Sigmoid colon (tissue), 7 donors: ENCODE data around the gene ATP6AP1. TPM values are rescaled to one million over a fixed set of nuclear protein-coding genes. Genes with fewer than 3 reads are reported as not detected.

Experiments used
- DNase-seq: peaks from one replicate; pipeline ENCODE4 v3.0.0-alpha.2; 2019
- H3K27ac ChIP-seq, 4 donors: fragments of 200-600 bp; sonication (generic); one replicate each; pipeline ENCODE4 v1.5.1; 2016 to 2019; ENCODE audit warnings: mild to moderate bottlenecking in 1 of 4
- H3K27me3 ChIP-seq, 3 donors: fragments of 200-600 bp; sonication (generic); one replicate each; pipeline ENCODE4 v1.5.1; 2019; ENCODE audit warnings: mild to moderate bottlenecking in 1 of 3
- H3K36me3 ChIP-seq, 4 donors: fragments of 200-600 bp; sonication (generic); one replicate each; pipeline ENCODE4 v1.5.1; 2016 to 2019
- H3K4me1 ChIP-seq, 4 donors: fragments of 200-600 bp; sonication (generic); one replicate each; pipeline ENCODE4 v1.5.1; 2017 to 2019
- H3K4me3 ChIP-seq, 4 donors: fragments of 200-600 bp; sonication (generic); one replicate each; pipeline ENCODE4 v1.5.1; 2017 to 2019; ENCODE audit warnings: mild to moderate bottlenecking in 2 of 4, moderate library complexity in 1 of 4
- H3K9me3 ChIP-seq, 4 donors: fragments of 200-600 bp in 3 of 4; sonication (generic) in 3 of 4; one replicate each; pipeline versions ENCODE4 v1.5.1 to v1.6.1; 2013 to 2019
- CTCF ChIP-seq, 4 experiments: fragments of 450-650 bp in 3 of 4; fragments of 200-600 bp in 1 of 4; IDR thresholded peaks; one replicate each; pipeline ENCODE4 v1.5.1; 2016 to 2019; ENCODE audit warnings: antibody characterized with exemption in 4 of 4, mild to moderate bottlenecking in 3 of 4, moderate library complexity in 2 of 4
- EP300 ChIP-seq, 4 donors: sonication (generic); formaldehyde crosslinking; IDR thresholded peaks; one replicate each; pipeline ENCODE4 v1.6.1; 2017; ENCODE audit warnings: antibody characterized with exemption in 4 of 4
- POLR2A ChIP-seq, 2 donors: fragments of 450-650 bp; IDR thresholded peaks; one replicate each; pipeline ENCODE4 v1.6.1; 2016; ENCODE audit warnings: antibody characterized with exemption in 2 of 2, mild to moderate bottlenecking in 2 of 2, moderate library complexity in 2 of 2
- POLR2AphosphoS5 ChIP-seq, 4 donors: sonication (generic); formaldehyde crosslinking; IDR thresholded peaks; one replicate each; pipeline ENCODE4 v1.6.1; 2017; ENCODE audit warnings: antibody characterized with exemption in 4 of 4
- WGBS, 2 donors: extraction: QIAGEN DNeasy Blood & Tissue Kit; methylation state at CpG; one replicate each; pipeline ENCODE4 v1.1.7; 2013; 5-methylcytosine and 5-hydroxymethylcytosine counted together
- intact Hi-C: fragments of 100-400 bp; cut with DNase I; formaldehyde crosslinking; loops from one replicate; pipeline ENCODE4 v1.15.1; 2023
- polyA plus RNA-seq, 3 donors: library from polyadenylated mRNA; stranded (reverse); fragments of 200-250 nt; gene quantifications; one replicate each; pipeline ENCODE4 v1.2.3, GENCODE V29; 2013
- total RNA-seq, 4 donors: library from RNA; depleted of rRNA; stranded (reverse); fragments of >200 nt; gene quantifications; one replicate each; pipeline ENCODE4 v1.1.0, GENCODE V29; 2016
- donor health status: healthy with polysubstance abuse.
- donor health status: Bipolar disorder and iron deficiency.
- donor health status: healthy.

ATP6AP1 gene
- total and polyA plus RNA-seq, 7 donors = 16.5 to 87.7 (median 30.5) TPM

GRCh38 chrX:154477891-154478477, 49.5 kb downstream of the ATP6AP1 start:
- Histone ChIP-seq H3K4me3 (peak overlapping the region; percentile 37 to 57 (median 56)), H3K27ac (peak overlapping the region; percentile 82 to 85 (median 84)), H3K36me3 (no peaks in the 10 kb centered on the region), H3K4me1 (peaks cover 0 to 13% (median 5%) of the 10 kb centered on the region in 4 donors), H3K27me3 (no peaks in the 10 kb centered on the region), H3K9me3 (no peaks in the 10 kb centered on the region)
- 66% methylated on average over 24 of the region's 24 CpGs for WGBS, 2 donors
- intact Hi-C loops = loop anchor here (2.0 to 5.0 kb wide), 3 partner anchors 19 to 66 kb away; partner anchors contain the start of genes FAM3A, PLXNA3 and TAFAZZIN
- peak; percentile 66 for DNase-seq
- TF ChIP-seq EP300 (IDR thresholded peaks at IDR 0.05) (no peak), POLR2A (IDR thresholded peaks at IDR 0.05) (no peak), POLR2AphosphoS5 (IDR thresholded peaks at IDR 0.05) (no peak), CTCF (IDR thresholded peaks at IDR 0.05) (no peak)

- intact Hi-C loops = loop anchor here (5.0 kb wide), 2 partner anchors 38 to 67 kb away; partner anchors contain the start of genes FAM3A and TAFAZZIN
- Histone ChIP-seq H3K9me3 (no peaks in the 10 kb centered on the region), H3K27ac (peak within 1 kb of the TSS; percentile 82 to 85 (median 84)), H3K27me3 (no peaks in the 10 kb centered on the region), H3K4me3 (peak within 1 kb of the TSS; percentile 37 to 57 (median 56)), H3K4me1 (peaks cover 0 to 13% (median 5%) of the 10 kb centered on the region in 4 donors), H3K36me3 (no peaks in the 10 kb centered on the region)
- peak; percentile 96 for DNase-seq
- 2 to 3% methylated on average over 85 of the region's 85 CpGs for WGBS, 2 donors
- TF ChIP-seq POLR2A (IDR thresholded peaks at IDR 0.05) (peak in 1 of 2 donors; percentile 39), CTCF (IDR thresholded peaks at IDR 0.05) (no peak), EP300 (IDR thresholded peaks at IDR 0.05) (no peak), POLR2AphosphoS5 (IDR thresholded peaks at IDR 0.05) (peak; percentile 53 to 80 (median 72))
Observed at GRCh38 chrX:154478728-154479622, 50.5 kb downstream of the ATP6AP1 start, which contains the start of gene LAGE3. TSS of gene LAGE3 (minus strand) at chrX:154479281. CDS start at chrX:154478915, 366 bp downstream.

GRCh38 chrX:154481195-154481594, 52.7 kb downstream of the ATP6AP1 start:
- no peaks in the 10 kb centered on the region for H3K27me3 ChIP-seq
- peaks cover 0 to 12% (median 0%) of the 10 kb centered on the region in 4 donors for H3K36me3 ChIP-seq
- peaks cover 0 to 23% (median 17%) of the 10 kb centered on the region in 4 donors for H3K4me1 ChIP-seq
- no peak for DNase-seq
- intact Hi-C loops = no loop called here
- 86 to 93% methylated on average over 5 of the region's 5 CpGs for WGBS, 2 donors
- TF ChIP-seq POLR2A (IDR thresholded peaks at IDR 0.05) = no peak
- no peak for TF ChIP-seq EP300 (IDR thresholded peaks at IDR 0.05)
- no peak for TF ChIP-seq POLR2AphosphoS5 (IDR thresholded peaks at IDR 0.05)
- TF ChIP-seq CTCF (IDR thresholded peaks at IDR 0.05) = no peak
- no peak overlapping the region for H3K4me3 ChIP-seq
- no peak overlapping the region for H3K27ac ChIP-seq
- H3K9me3 ChIP-seq = no peaks in the 10 kb centered on the region

- TF ChIP-seq POLR2A (IDR thresholded peaks at IDR 0.05) = no peak
- no peak for TF ChIP-seq POLR2AphosphoS5 (IDR thresholded peaks at IDR 0.05)
- no peak for TF ChIP-seq CTCF (IDR thresholded peaks at IDR 0.05)
- TF ChIP-seq EP300 (IDR thresholded peaks at IDR 0.05) = no peak
- WGBS, 2 donors = 85 to 86% methylated on average over 14 of the region's 14 CpGs
- intact Hi-C loops = no loop called here
- Histone ChIP-seq H3K4me3 (no peak overlapping the region), H3K27me3 (no peaks in the 10 kb centered on the region), H3K36me3 (peaks cover 0 to 12% (median 0%) of the 10 kb centered on the region in 4 donors), H3K9me3 (no peaks in the 10 kb centered on the region), H3K27ac (no peak overlapping the region), H3K4me1 (peaks cover 0 to 26% (median 18%) of the 10 kb centered on the region in 4 donors)
- DNase-seq = no peak
Observed at GRCh38 chrX:154481911-154482601, 53.6 kb downstream of the ATP6AP1 start.
